MM.1S (cell line): ENCODE measurements around the gene NOX5.

Experiments used
- DNase-seq: peaks from one replicate; pipeline ENCODE4 v3.0.0-alpha.2; 2015
- H2AFZ ChIP-seq: fragments of 300-600 bp; sonication (generic); 2 replicates; pipeline ENCODE4 v1.6.0; 2016; ENCODE audit warnings: antibody characterized with exemption, low read length
- H3F3A ChIP-seq: fragments of 300-600 bp; sonication (generic); 2 replicates; pipeline ENCODE4 v1.6.1; 2016; ENCODE audit warnings: mild to moderate bottlenecking, antibody characterized with exemption, low read length, moderate library complexity, mixed read lengths; ENCODE audit not compliant: insufficient read depth
- H3K27ac ChIP-seq: fragments of 300-600 bp; sonication (generic); 2 replicates; pipeline ENCODE4 v1.5.1; 2016; ENCODE audit warnings: mild to moderate bottlenecking, low read length
- H3K27me3 ChIP-seq: fragments of 300-600 bp; sonication (generic); replicated peaks from 2 replicates; pipeline ENCODE4 v1.6.0; 2016; ENCODE audit warnings: low read length; ENCODE audit not compliant: insufficient read depth
- H3K36me3 ChIP-seq: fragments of 300-600 bp; sonication (generic); replicated peaks from 2 replicates; pipeline ENCODE4 v1.6.1; 2016; ENCODE audit warnings: mild to moderate bottlenecking, low read length, mixed read lengths; ENCODE audit not compliant: insufficient read depth
- H3K4me1 ChIP-seq: fragments of 300-600 bp; sonication (generic); 2 replicates; pipeline ENCODE4 v1.6.1; 2016; ENCODE audit warnings: low read length, mixed read lengths
- H3K4me2 ChIP-seq: fragments of 300-600 bp; sonication (generic); 2 replicates; pipeline ENCODE4 v1.6.0; 2016; ENCODE audit warnings: low read depth, low read length
- H3K4me3 ChIP-seq: fragments of 300-600 bp; sonication (generic); 2 replicates; pipeline ENCODE4 v1.5.1; 2016; ENCODE audit warnings: low read length, mixed read lengths
- H3K79me2 ChIP-seq: fragments of 300-600 bp; sonication (generic); 2 replicates; pipeline ENCODE4 v1.6.1; 2016; ENCODE audit warnings: mixed run types, low read length, mixed read lengths
- H3K9ac ChIP-seq: fragments of 300-600 bp; sonication (generic); 2 replicates; pipeline ENCODE4 v1.6.1; 2016; ENCODE audit warnings: low read length, mixed read lengths
- H3K9me2 ChIP-seq: fragments of 300-600 bp; sonication (generic); replicated peaks from 2 replicates; pipeline ENCODE4 v1.6.1; 2016; ENCODE audit warnings: mild to moderate bottlenecking, low read length, mixed read lengths; ENCODE audit not compliant: insufficient read depth
- H3K9me3 ChIP-seq: fragments of 300-600 bp; sonication (generic); replicated peaks from 2 replicates; pipeline ENCODE4 v1.6.1; 2016; ENCODE audit warnings: mild to moderate bottlenecking, low read length, mixed read lengths; ENCODE audit not compliant: insufficient read depth
- H4K20me1 ChIP-seq: fragments of 300-600 bp; sonication (generic); 2 replicates; pipeline ENCODE4 v1.6.1; 2016; ENCODE audit warnings: mild to moderate bottlenecking, low read length, moderate library complexity, mixed read lengths; ENCODE audit not compliant: insufficient read depth
- EZH2 ChIP-seq: fragments of 300-600 bp; sonication (generic); optimal IDR thresholded peaks from 2 replicates; pipeline ENCODE3; 2017; ENCODE audit warnings: low read depth, mild to moderate bottlenecking, antibody characterized with exemption, low read length, mixed read lengths
- EZH2phosphoT487 ChIP-seq: fragments of 300-600 bp; sonication (generic); IDR thresholded peaks from 2 replicates; pipeline ENCODE4 v1.6.1; 2018; ENCODE audit warnings: antibody characterized with exemption, low read length
- TF ChIP-seq, protein P1 (sequence below): fragments of 300-600 bp; sonication (generic); IDR thresholded peaks from 2 replicates; pipeline ENCODE4 v1.5.1; 2016; ENCODE audit warnings: antibody characterized with exemption, low read length, mixed read lengths

NOX5 gene

DNA sequence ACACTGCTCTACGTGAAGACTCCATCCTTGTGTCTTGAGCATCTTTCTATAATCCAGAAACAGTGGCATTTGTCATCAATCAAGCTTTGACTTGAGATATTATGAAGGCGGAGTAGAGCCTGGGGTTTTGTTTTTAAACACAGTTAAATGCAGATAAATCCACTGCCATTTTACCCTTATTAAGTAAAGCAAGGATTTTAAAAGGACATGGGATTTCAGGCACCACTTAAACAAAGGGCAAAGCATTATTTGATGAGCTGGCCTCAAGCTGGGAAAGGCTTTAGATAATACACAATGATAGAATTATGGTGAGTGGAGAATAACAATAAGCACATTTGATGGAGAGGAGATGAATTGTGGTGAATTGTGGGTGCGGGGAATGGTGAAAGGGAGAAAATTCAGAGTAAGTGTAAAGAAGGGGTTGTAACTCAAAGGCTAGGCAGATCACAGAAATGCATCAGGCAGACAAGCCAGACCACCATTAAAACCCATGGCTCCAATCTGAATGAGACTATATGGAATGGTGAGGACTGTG, 91.0 kb downstream of the NOX5 start:
- Histone ChIP-seq H4K20me1 (no peaks in the 10 kb centered on the region), H2AFZ (no peak overlapping the region), H3K79me2 (no peaks in the 10 kb centered on the region), H3K27ac (no peak overlapping the region), H3F3A (no peaks in the 10 kb centered on the region), H3K4me2 (no peak overlapping the region), H3K27me3 (no peaks in the 10 kb centered on the region), H3K9ac (no peak overlapping the region), H3K36me3 (no peaks in the 10 kb centered on the region), H3K9me2 (no peaks in the 10 kb centered on the region), H3K4me1 (no peaks in the 10 kb centered on the region), H3K4me3 (no peak overlapping the region), H3K9me3 (no peaks in the 10 kb centered on the region)
- no peak for DNase-seq
- TF ChIP-seq, protein P1, sequence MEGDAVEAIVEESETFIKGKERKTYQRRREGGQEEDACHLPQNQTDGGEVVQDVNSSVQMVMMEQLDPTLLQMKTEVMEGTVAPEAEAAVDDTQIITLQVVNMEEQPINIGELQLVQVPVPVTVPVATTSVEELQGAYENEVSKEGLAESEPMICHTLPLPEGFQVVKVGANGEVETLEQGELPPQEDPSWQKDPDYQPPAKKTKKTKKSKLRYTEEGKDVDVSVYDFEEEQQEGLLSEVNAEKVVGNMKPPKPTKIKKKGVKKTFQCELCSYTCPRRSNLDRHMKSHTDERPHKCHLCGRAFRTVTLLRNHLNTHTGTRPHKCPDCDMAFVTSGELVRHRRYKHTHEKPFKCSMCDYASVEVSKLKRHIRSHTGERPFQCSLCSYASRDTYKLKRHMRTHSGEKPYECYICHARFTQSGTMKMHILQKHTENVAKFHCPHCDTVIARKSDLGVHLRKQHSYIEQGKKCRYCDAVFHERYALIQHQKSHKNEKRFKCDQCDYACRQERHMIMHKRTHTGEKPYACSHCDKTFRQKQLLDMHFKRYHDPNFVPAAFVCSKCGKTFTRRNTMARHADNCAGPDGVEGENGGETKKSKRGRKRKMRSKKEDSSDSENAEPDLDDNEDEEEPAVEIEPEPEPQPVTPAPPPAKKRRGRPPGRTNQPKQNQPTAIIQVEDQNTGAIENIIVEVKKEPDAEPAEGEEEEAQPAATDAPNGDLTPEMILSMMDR: no peak
- TF ChIP-seq EZH2 (no peak), EZH2phosphoT487 (no peak)

DNA sequence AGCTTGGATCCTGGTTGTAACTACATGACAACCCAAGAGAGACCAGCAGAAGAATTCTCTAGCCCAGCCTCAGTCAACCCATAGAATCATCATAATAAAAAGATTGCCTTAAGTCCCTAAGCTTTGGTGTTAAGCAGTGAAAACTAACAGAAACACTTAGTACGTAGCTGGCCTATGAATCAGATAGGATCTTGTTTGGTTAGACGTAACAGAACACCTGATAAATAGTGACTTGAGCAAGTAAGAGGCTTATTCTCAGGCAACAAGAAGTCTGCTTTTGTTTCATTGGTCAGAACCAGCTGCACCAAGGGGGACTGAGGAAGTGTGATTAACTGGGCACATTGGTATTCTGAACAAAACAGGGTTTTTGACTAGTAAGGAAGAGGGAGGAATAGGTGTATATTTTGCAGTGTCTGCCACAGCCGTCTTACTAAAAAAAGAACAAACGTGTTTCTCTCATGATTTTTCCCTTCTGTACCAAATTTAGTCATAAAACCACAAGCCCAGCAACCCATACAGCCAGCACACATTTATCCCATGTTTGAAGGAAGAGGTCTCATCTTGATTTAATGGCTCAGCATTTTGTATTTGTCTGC, 92.6 kb downstream of the NOX5 start:
- Histone ChIP-seq H3K9me2 (no peaks in the 10 kb centered on the region), H3K4me2 (no peak overlapping the region), H3F3A (no peaks in the 10 kb centered on the region), H3K27me3 (no peaks in the 10 kb centered on the region), H4K20me1 (no peaks in the 10 kb centered on the region), H3K79me2 (no peaks in the 10 kb centered on the region), H2AFZ (no peak overlapping the region), H3K9me3 (no peaks in the 10 kb centered on the region), H3K9ac (no peak overlapping the region), H3K4me1 (no peaks in the 10 kb centered on the region), H3K4me3 (no peak overlapping the region), H3K36me3 (no peaks in the 10 kb centered on the region), H3K27ac (no peak overlapping the region)
- DNase-seq: no peak
- TF ChIP-seq EZH2phosphoT487 (no peak), EZH2 (no peak)
- TF ChIP-seq, protein P1: no peak
